ENCODE measurements around the gene ABL1. TPM values are rescaled to one million over a fixed set of nuclear protein-coding genes. Genes with fewer than 3 reads are reported as not detected.
"Not testable (repeated sequence)": the region's sequence is repeated elsewhere in the genome, so short reads cannot be mapped to it uniquely, and the experiment has no call there.

Gene ABL1
- 10 to 100 TPM; 37.1 to 38.8 (median 38.2) TPM for total RNA-seq

GRCh38 chr9:130834371-130835336 lies at the start of gene ABL1:
TSS of gene ABL1 (plus strand) at chr9:130835254. CDS start at chr9:130835447, 193 bp downstream.
- DNase-seq (peak; percentile 27), ATAC-seq (peak; percentile 88 to 91)
- H3K4me3 Mint-ChIP-seq = peak within 1 kb of the TSS; percentile 91
- H3K9me3 Mint-ChIP-seq = no peaks in the 10 kb centered on the region
- H3K27me3 Mint-ChIP-seq (ENCODE audit: low read depth) = no peaks in the 10 kb centered on the region
- peaks cover 39% of the 10 kb centered on the region for H3K4me1 Mint-ChIP-seq (ENCODE audit: low read depth)
- H3K36me3 Mint-ChIP-seq (ENCODE audit: insufficient read depth) = no peaks in the 10 kb centered on the region

GRCh38 chr9:130785940-130786508 lies 49.0 kb upstream of the ABL1 start:
- no peak for DNase-seq
- Mint-ChIP-seq H3K4me3 (no peak overlapping the region), H3K36me3 (ENCODE audit: insufficient read depth) (peaks cover 18% of the 10 kb centered on the region), H3K27me3 (ENCODE audit: low read depth) (no peaks in the 10 kb centered on the region), H3K4me1 (ENCODE audit: low read depth) (peaks cover 5% of the 10 kb centered on the region), H3K9me3 (peaks cover 13% of the 10 kb centered on the region)
- ATAC-seq = no peak

GRCh38 chr9:130786526-130786925 lies 48.5 kb upstream of the ABL1 start:
- H3K4me3 Mint-ChIP-seq = no peak overlapping the region
- ATAC-seq (no peak), DNase-seq (no peak)
- H3K36me3 Mint-ChIP-seq (ENCODE audit: insufficient read depth) = peaks cover 18% of the 10 kb centered on the region
- peaks cover 5% of the 10 kb centered on the region for H3K4me1 Mint-ChIP-seq (ENCODE audit: low read depth)
- H3K27me3 Mint-ChIP-seq (ENCODE audit: low read depth) = no peaks in the 10 kb centered on the region
- H3K9me3 Mint-ChIP-seq = peaks cover 13% of the 10 kb centered on the region

GRCh38 chr9:130789747-130790672 lies 45.0 kb upstream of the ABL1 start:
- no peak overlapping the region for H3K4me3 Mint-ChIP-seq
- no peak for ATAC-seq
- no peaks in the 10 kb centered on the region for H3K27me3 Mint-ChIP-seq (ENCODE audit: low read depth)
- peaks cover 13% of the 10 kb centered on the region for H3K9me3 Mint-ChIP-seq
- H3K4me1 Mint-ChIP-seq (ENCODE audit: low read depth) = peaks cover 5% of the 10 kb centered on the region
- DNase-seq = no peak
- H3K36me3 Mint-ChIP-seq (ENCODE audit: insufficient read depth) = peaks cover 18% of the 10 kb centered on the region

GRCh38 chr9:130791303-130791894 lies 43.7 kb upstream of the ABL1 start:
- H3K9me3 Mint-ChIP-seq = peaks cover 13% of the 10 kb centered on the region
- DNase-seq (no peak), ATAC-seq (no peak)
- no peak overlapping the region for H3K4me3 Mint-ChIP-seq
- peaks cover 4% of the 10 kb centered on the region for H3K4me1 Mint-ChIP-seq (ENCODE audit: low read depth)
- peaks cover 18% of the 10 kb centered on the region for H3K36me3 Mint-ChIP-seq (ENCODE audit: insufficient read depth)
- H3K27me3 Mint-ChIP-seq (ENCODE audit: low read depth) = no peaks in the 10 kb centered on the region

GRCh38 chr9:130793589-130793988 lies 41.5 kb upstream of the ABL1 start:
- peaks cover 6% of the 10 kb centered on the region for H3K36me3 Mint-ChIP-seq (ENCODE audit: insufficient read depth)
- H3K4me1 Mint-ChIP-seq (ENCODE audit: low read depth) = peaks cover 2% of the 10 kb centered on the region
- H3K27me3 Mint-ChIP-seq (ENCODE audit: low read depth) = no peaks in the 10 kb centered on the region
- no peak overlapping the region for H3K4me3 Mint-ChIP-seq
- no peak for DNase-seq
- no peak for ATAC-seq
- peaks cover 13% of the 10 kb centered on the region for H3K9me3 Mint-ChIP-seq

GRCh38 chr9:130794021-130794420 lies 41.0 kb upstream of the ABL1 start:
- not testable (repeated sequence) for H3K36me3 Mint-ChIP-seq (ENCODE audit: insufficient read depth); H3K9me3 Mint-ChIP-seq; DNase-seq; H3K4me3 Mint-ChIP-seq; H3K27me3 Mint-ChIP-seq (ENCODE audit: low read depth); ATAC-seq; H3K4me1 Mint-ChIP-seq (ENCODE audit: low read depth)

GRCh38 chr9:130794423-130794822 lies 40.6 kb upstream of the ABL1 start:
- not testable (repeated sequence) for DNase-seq; H3K27me3 Mint-ChIP-seq (ENCODE audit: low read depth); ATAC-seq; H3K4me3 Mint-ChIP-seq; H3K36me3 Mint-ChIP-seq (ENCODE audit: insufficient read depth); H3K9me3 Mint-ChIP-seq; H3K4me1 Mint-ChIP-seq (ENCODE audit: low read depth)

- H3K4me1 Mint-ChIP-seq (ENCODE audit: low read depth) = peaks cover 2% of the 10 kb centered on the region
Measured at GRCh38 chr9:130794923-130795495, 40.0 kb upstream of the ABL1 start.

GRCh38 chr9:130803116-130803515 lies 31.9 kb upstream of the ABL1 start:
- ATAC-seq, H3K9me3 Mint-ChIP-seq: not testable (repeated sequence)
- peaks cover 14% of the 10 kb centered on the region for H3K4me1 Mint-ChIP-seq (ENCODE audit: low read depth)

More at GRCh38 chr9:130794923-130795495, 40.0 kb upstream of the ABL1 start:
- Mint-ChIP-seq H3K4me3 (no peak overlapping the region), H3K27me3 (ENCODE audit: low read depth) (no peaks in the 10 kb centered on the region), H3K36me3 (ENCODE audit: insufficient read depth) (no peaks in the 10 kb centered on the region), H3K9me3 (no peaks in the 10 kb centered on the region)
- no peak for DNase-seq
- no peak for ATAC-seq

GRCh38 chr9:130805510-130806326 lies 29.3 kb upstream of the ABL1 start:
- peaks cover 14% of the 10 kb centered on the region for H3K4me1 Mint-ChIP-seq (ENCODE audit: low read depth)
- H3K9me3 Mint-ChIP-seq = no peaks in the 10 kb centered on the region
- no peaks in the 10 kb centered on the region for H3K36me3 Mint-ChIP-seq (ENCODE audit: insufficient read depth)
- H3K4me3 Mint-ChIP-seq = no peak overlapping the region
- H3K27me3 Mint-ChIP-seq (ENCODE audit: low read depth) = no peaks in the 10 kb centered on the region
- ATAC-seq (no peak), DNase-seq (no peak)

More at GRCh38 chr9:130803116-130803515, 31.9 kb upstream of the ABL1 start:
- not testable (repeated sequence) for H3K4me3 Mint-ChIP-seq; DNase-seq; H3K27me3 Mint-ChIP-seq (ENCODE audit: low read depth); H3K36me3 Mint-ChIP-seq (ENCODE audit: insufficient read depth)

- Mint-ChIP-seq H3K4me1 (ENCODE audit: low read depth) (peaks cover 14% of the 10 kb centered on the region), H3K36me3 (ENCODE audit: insufficient read depth) (no peaks in the 10 kb centered on the region), H3K27me3 (ENCODE audit: low read depth) (no peaks in the 10 kb centered on the region), H3K9me3 (no peaks in the 10 kb centered on the region), H3K4me3 (no peak overlapping the region)
- ATAC-seq (no peak), DNase-seq (no peak)
Measured at GRCh38 chr9:130806327-130806716, 28.7 kb upstream of the ABL1 start.

GRCh38 chr9:130810609-130811136 lies 24.4 kb upstream of the ABL1 start:
- Mint-ChIP-seq H3K36me3 (ENCODE audit: insufficient read depth) (peaks cover 2% of the 10 kb centered on the region), H3K27me3 (ENCODE audit: low read depth) (no peaks in the 10 kb centered on the region), H3K9me3 (no peaks in the 10 kb centered on the region), H3K4me3 (no peak overlapping the region), H3K4me1 (ENCODE audit: low read depth) (peaks cover 16% of the 10 kb centered on the region)
- DNase-seq (no peak), ATAC-seq (no peak)

Measured in activated T-cell treated with anti-CD3 and anti-CD28 coated beads, Interleukin-2, amount 50 U/mL, for 4 hours (primary cell).